AML-193 (cell line): ENCODE measurements around the gene GBP2.
"Not testable (repeated sequence)": the region's sequence is repeated elsewhere in the genome, so short reads cannot be mapped to it uniquely, and the experiment has no call there.

Experiments used
- DNase-seq, 2 experiments: peaks; one replicate each; lab custom pipeline; 2025; lab: John Stamatoyannopoulos, UW

GBP2 gene, protein sequence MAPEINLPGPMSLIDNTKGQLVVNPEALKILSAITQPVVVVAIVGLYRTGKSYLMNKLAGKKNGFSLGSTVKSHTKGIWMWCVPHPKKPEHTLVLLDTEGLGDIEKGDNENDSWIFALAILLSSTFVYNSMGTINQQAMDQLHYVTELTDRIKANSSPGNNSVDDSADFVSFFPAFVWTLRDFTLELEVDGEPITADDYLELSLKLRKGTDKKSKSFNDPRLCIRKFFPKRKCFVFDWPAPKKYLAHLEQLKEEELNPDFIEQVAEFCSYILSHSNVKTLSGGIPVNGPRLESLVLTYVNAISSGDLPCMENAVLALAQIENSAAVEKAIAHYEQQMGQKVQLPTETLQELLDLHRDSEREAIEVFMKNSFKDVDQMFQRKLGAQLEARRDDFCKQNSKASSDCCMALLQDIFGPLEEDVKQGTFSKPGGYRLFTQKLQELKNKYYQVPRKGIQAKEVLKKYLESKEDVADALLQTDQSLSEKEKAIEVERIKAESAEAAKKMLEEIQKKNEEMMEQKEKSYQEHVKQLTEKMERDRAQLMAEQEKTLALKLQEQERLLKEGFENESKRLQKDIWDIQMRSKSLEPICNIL

DNA sequence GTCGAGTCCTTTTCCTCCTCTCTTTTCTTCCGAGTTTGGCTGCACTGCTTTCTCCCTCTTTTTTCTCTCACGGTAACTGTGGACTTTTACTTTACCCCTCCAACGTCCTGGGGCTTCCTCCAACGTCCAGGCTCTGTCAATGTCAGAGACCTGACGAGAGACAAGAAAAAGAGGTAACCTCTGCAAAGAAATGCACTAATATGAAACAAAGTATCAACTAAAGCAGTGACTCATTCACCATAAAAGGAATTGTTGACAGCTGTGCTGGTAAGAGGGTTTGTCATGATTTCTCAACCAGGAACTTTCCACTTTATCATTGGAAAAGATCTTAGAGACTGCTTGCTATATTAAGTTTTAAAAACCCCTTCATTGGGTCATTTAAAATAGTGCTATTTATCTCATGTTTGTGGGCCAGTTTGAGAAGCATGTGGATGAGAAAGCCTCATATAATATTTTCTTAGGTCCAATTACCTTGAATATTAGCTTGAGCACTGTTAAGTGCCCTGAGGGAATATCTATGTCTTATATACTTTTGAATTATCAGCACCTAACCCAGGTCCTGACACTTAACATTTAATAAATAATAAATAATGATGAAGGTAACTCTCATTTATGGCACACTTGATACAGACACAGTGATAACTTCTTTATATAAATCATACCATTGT lies at the start of gene GBP2:
GBP2 (minus strand) TSS at position 202 of the 668 bp plus-strand sequence. CDS start 4,148 bp downstream, outside the sequence.
- DNase-seq, result peak; percentile 62 to 67

DNA sequence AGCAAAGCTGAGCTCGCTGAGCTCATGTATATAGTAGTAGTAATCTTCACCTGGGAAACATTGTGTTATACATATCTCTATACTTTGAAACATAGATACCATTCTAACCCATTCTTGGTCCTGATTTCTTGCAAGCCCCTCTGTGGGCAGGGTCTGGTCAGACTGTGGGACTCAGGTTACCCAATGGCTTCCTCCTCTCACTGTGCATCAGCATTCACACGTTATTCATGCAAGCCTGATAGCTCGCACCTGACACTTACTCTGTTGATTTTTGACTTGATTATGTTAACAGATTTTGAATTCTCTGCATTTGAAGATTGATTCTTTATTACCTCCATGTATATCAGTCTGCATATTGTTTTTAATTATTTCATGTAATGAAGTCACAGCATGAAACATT lies 48.6 kb upstream of the GBP2 start:
- DNase-seq, result no peak

DNA sequence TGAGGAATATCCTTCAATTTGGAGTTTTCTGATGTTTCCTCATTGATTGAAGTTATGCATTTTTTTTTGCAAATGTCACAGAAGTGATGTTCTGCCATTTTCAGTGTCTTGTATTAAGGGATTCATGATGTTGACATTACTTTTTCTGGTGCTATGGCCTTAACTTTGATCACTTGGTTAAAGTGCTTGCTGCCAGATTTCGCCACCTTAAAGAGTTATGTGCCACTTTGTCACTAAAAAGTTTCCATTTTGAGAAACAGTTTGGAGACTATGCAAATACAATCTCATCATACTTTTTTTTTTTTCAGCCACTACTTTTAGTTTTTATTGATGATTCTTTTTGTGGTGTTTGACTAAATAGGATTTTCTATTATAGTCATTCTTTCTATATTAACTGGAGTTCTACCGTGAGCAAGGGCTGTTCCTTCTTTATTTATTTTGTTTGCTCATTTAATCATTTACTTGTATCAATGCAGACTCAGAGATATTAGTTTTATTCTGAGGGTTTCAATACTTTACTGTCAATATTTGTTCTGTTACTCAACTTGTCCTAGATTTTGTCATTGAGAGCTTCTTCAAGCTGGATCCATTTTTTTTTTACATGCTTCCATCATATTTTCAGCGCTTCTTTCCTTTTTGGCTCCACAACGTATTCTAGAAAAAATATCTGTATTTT lies 46.7 kb upstream of the GBP2 start:
- no peak for DNase-seq

DNA sequence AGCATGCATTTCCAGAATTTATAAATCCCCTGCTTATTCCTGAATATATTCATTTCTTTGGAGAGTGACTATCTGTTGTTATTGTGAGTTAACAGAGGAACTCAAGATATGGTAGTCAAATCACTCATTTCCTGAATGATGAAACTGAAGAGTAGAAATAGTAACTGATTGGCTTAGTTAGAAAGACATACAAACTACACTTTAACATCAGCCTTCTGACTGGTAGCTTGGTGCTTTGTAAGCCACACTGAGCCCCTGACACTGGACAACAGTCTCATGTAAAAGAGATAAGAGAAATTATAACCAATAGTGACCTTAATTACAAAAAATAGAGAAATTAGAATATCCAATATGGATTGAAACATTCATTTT lies 45.1 kb upstream of the GBP2 start:
- no peak for DNase-seq

DNA sequence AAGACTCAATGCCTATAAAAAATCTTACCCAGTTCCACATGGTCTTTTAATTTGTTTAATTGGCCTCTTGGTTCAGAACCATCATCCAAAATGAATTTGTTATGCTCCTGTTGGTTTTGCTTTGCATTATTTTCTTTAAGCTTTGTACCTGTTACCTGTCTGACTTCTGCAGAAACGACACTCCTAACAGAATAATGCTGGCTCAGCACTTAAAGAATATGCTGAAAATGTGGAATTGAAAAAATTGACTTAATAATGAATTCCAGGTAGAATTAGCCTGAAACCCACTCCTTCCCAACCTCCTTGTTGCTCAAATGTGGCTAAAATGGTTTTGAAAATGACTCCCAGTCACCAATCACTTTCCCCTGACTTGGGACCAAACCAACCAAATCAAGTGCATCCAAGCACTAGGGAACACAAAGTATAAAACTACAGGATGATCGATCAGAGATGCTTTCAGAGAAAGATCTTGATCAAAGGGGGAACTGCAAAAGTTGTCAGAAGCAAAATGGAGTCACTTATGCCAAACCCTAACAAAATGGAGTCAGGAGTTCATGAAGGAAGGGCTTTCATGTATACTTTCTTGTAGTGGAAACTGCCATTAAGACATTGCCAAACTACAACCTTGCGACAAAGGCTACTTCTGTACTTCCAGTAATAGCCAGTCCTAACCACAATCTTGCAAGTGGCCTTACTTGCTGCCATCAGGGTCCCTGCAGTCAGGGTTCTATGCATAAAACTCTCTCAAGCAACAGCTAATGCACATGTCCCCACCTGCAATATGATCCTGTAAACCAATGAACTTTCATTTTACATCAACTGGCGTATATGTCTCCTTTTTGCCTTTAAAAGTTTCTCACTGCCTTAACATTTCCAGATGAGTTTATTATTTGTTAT lies 44.5 kb upstream of the GBP2 start:
- DNase-seq, result no peak

DNA sequence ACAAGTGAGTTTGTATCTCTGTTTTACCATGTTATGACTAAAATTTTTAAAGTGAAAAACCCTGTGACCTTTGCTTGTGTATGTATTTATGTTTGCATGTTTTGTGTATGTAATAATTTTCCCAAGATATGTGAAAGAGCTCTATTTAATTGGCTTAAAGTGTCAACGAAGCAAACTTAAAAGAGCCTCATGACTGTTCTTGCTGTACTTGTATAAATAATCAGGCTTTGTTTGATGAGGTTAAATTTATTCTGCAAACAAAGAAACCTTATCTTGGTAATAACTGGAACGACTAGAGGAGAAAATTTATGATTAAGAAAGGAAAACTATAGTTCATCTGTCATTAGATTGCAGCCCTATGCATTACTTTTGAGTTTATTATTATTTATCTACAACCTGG lies 43.3 kb upstream of the GBP2 start:
- no peak for DNase-seq

DNA sequence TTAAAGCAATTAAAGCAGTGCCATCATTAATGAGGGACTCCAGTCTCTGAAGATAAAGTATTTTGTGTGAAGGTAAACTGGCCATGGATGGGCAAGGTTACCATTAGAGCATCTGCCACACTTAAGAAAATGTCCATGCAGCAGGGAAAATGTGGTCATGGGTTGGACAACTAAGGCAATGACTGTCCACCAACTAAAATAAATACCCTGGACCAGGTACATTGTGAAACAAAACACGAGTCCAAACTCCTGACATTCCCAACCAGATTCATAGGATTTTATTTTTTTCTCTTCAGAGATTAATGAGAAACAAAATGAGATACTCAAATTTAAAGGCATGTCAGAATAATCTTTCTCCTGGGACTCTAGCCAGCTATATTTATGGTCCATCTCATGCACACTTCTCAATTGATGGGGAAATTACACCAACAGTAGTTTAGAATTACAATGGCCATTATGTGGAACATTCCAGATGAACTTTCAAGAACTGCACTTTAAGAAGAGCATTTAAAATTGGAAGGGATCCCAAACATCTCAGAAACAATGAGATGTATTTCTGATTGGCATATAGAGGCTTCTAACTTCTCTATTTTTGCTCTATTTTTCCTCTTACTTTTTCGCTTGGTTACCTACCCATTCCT lies 41.8 kb upstream of the GBP2 start:
- no peak for DNase-seq

DNA sequence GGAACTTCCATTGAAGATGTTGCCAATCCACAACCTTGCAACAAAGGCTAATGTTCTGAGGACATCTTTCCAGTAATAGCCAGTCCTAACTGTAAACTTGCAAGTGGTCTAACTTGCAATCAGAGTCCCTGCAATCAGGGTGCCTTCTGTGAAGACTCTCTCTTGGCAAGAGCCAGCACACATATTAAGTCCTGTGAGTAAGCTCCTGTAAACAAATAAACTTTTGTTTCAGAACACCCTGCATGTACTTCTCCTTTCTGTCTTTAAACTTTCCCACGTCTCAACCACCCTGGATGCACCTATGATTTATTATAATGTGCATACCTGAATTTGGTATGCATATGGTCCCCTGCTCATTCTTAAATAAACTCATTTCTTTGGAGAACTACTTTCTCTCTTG lies 40.8 kb upstream of the GBP2 start:
- DNase-seq, result no peak

DNA sequence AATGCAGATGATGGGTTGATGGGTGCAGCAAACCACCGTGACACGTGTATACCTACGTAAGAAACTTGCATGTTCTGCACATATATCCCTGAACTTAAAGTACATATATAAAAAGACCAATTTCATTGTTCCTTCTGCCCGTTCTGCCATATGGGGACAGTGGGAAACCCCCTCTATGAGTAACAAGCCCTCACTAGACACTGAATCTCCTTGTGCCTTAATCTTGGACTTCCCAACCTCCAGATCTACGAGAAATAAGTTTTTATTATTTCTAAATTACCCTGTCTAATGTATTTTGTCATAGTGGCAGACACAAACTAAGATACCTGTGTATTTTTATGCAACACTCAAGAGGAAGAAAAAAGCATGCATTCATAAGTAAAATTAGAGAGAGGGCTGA lies 39.9 kb upstream of the GBP2 start:
- DNase-seq, result no peak

DNA sequence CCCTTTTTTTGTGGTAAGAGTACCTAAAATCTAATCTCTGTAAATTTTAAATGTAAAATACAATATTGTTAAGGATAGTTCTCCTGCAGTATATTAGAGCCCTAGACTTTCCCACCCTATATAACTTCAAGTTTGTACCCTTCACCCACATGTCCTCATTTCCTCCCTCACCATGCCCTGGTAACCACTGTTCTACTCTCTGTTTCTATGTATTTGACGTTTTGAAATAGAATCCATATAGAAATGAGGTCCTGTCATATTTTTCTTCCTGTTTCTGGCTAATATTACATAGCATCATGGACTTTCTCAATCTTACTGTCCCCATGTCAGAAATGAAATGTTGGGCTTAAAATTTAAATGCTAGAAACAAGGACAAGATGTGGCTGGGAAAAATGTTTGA lies 25.1 kb upstream of the GBP2 start:
- DNase-seq, result no peak

DNA sequence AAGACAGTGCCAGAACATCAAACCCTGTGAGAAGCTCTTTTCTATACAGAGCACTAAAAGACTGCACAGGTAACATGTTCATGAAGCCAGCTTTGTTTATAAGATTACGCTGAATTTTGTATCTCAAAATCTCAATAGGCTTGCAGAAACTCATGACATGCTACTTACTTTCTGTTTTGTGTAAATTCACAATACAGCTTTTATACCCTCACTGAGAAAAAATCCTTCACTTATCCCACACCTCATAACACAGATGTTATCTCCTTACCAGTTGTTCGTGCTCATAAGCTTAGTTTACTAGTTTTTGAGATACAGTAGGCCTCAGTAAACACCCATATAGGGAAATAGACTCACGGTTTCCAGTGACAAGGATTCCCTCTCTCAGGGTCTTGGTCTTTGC lies 24.1 kb upstream of the GBP2 start:
- no peak for DNase-seq

DNA sequence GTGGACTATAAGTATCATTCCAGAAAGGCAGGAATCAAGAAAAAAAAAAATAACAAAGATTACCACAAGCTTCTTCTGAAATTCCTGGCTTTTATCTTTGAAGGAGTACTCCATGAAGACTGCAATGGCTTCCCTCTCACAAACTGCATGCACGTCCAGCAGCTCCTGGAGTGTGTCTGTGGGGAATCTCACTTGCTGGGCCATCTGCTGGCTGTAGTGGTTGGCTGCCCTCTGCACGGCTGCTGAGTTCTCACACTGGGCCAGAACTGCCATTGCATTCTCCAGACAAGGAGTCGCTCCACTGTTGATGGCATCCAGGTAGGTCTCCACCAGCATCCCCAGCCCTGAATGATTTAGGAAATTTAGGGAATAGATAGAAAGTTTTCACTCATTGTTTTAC lies 23.3 kb upstream of the GBP2 start:
- no peak for DNase-seq

DNA sequence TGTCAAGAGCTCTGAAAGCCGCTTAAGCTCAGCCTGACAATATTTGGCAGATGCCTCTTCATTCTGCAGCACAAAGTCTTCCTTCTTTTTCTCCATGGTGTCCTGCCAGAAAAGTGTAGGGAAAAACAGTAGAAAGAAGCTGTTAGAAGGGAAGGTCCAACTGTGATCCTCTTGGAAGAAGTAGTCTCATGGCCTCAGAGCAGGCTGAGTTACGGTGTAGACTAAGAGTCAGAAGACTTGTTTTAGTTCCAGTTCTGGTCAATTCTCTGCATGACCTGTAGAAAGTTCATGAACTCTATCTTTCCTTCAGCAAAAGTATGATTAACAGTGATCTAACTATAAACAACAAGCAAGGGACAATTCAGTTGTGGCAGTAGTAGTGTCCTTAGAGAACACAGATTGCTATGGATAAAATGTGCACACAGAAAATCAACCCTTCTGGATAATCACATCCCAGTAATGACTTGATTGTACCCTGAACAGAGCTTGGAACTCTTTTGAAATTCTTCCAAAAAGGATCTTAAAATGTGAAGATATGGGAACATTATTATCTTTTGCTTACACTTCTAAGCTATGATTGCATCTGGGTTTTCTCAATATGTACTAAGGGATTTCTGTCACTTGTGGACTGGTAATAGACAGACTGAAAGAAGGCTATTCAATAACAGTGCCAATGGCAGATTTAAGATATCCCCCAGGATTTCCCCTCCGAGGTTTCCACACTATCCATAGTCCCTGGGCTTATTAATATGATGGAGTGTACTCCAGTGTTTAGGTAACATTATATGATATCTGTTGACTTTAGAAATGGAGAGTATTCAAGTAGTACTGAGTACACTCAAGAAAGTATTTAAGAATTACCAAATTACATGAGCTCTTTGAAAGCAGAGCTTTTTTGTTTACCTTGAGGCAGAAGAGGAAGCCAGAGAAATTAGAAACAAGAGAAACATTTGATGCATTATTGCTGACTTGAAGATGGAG lies 22.1 kb upstream of the GBP2 start:
- DNase-seq, result no peak

DNA sequence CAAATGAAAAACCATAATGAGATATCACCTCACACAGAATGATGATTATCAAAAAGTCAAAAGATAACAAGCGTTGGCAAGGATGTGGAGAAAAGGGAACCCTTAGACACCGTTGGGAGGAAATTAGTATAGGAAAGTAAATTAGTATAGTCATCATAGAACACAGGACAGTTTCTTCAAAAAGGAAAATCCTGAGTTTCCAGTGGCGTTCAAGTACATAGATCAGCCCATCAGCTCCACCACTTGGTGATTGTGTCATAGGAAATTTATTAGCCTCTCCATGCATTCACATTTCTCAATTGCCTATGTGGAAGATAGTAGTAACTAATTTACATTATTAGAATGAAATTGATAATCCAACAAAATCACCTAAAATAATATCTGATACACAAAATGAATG lies 20.8 kb upstream of the GBP2 start:
- DNase-seq, result no peak

DNA sequence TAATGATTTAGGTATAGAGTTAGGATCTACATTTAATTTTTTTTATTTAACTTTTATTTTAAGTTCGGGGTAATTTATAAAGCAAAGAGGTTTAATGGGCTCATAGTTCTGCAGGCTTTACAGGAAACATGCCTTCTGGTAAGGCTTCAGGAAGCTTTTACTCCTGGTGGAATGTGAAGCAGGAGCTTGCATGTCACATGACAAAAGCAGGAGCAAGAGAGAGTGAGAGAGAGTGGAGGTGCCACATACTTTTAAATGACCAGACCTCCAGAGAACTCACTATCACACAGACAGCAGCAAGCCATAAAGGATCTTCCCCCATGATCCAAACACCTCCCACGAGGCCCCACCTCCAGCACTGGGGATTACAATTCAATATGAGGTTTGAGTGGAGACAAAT lies 17.6 kb upstream of the GBP2 start:
- no peak for DNase-seq

DNA sequence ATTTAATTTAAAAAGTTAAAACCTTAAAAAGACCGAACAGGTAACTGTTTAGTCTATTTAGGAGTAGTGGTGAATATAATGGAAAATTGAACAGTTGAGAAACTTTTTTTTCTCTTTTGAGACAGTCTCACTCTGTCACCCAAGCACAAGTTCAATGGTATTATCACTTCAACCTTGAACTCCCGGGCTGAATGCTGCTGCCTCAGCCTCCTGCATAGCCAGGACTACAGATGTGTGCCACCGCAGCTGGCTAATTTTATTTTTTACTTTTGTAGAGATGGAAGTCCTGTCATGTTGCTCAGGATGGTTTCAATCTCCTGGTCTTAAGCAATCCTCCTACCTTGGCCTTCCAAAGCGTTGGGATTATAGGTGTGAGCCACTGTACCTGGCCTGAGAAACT lies 16.2 kb upstream of the GBP2 start:
- no peak for DNase-seq

DNA sequence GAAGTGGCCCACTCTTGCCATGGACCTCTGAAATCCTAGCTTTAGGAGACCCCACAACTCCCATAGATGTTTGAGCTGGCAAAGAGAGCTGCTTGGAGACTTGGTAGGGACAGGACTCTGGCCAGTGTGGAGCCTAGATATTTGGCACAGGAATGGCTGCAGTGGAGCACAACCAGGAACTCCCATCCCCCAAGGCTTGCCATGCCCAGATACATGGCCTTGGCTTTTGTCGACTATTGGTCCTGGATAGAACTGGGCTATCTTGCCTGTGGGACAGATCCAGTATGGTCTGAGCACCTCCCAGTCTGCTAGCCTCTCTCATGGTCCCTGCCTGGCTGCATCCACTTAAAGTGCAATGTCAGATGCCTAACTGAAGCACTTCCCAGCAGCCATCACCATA lies 7.8 kb upstream of the GBP2 start:
- no peak for DNase-seq

DNA sequence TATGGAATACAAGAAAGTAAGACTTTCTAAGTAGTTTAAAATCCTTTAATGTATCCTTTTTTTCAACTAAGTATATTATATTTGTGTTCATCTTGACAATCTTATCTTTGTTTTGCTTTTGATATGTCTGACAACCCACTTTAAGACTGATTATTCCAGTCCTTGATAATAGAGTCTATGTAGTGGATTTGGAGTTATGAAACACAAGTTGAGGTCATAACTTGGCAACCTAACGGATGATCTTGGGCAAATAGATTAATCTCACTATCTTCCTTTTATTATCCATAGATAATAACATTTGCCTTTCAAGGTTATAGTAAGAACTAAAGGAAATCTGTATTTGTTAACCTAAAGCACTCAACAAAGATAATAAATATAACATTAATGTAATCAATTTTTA lies 4.8 kb upstream of the GBP2 start:
- DNase-seq, result no peak

DNA sequence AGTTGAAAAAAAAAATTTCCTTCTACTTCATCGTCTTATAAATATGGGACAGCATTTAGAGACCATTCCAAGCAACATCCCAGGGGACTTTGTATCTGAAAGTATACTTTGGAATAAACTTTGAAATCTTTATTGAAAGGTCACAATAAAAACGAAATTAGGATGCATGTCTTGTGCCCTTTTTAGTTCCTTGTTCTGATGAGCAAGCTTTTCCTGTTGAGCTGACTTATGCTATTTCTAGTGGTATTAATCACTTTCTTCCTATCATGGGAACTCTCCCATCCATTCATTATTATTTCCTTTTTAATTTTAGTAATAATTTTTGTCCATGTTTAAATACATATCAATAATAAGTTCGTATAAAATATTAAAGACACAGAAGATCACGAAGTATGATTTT lies 4.0 kb upstream of the GBP2 start:
- DNase-seq, result peak in 1 of 2 experiments; percentile 11

DNA sequence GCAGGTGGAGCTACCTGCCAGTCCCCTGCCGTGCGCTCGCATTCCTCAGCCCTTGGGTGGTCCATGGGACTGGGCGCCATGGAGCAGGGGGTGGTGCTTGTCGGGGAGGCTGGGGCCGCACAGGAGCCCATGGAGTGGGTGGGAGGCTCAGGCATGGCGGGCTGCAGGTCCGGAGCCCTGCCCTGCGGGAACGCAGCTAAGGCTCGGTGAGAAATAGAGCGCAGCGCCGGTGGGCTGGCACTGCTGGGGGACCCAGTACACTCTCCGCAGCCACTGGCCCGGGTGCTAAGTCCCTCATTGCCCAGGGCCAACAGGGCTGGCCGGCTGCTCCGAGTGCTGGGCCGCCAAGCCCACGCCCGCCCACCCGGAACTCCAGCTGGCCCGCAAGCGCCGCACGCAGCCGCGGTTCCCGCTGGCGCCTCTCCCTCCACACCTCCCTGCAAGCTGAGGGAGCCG lies 2.1 kb upstream of the GBP2 start:
- DNase-seq, result not testable (repeated sequence)
